T-helper 1 cell treated with Interleukin-12 subunit alpha and Interleukin-12 subunit beta and Interleukin-4 antibody, amounts not matched to agents 30 μg/mL and 1 μg/mL, for 36 hours (primary cell): ENCODE results near the gene APRT.

Experiments
- H3K27ac Mint-ChIP-seq: one replicate; pipeline ENCODE4 v1.8.0; 2021; ENCODE audit warnings: mild to moderate bottlenecking, mixed read lengths
- H3K27me3 Mint-ChIP-seq: one replicate; pipeline ENCODE4 v1.8.0; 2021; ENCODE audit warnings: low read depth, mixed read lengths
- H3K36me3 Mint-ChIP-seq: one replicate; pipeline ENCODE4 v1.8.0; 2021; ENCODE audit warnings: low read depth, mixed read lengths
- H3K4me1 Mint-ChIP-seq: one replicate; pipeline ENCODE4 v1.8.0; 2021; ENCODE audit warnings: low read depth, mixed read lengths
- H3K4me3 Mint-ChIP-seq: one replicate; pipeline ENCODE4 v1.8.0; 2021; ENCODE audit warnings: mild to moderate bottlenecking, moderate library complexity, mixed read lengths
- H3K9me3 Mint-ChIP-seq: one replicate; pipeline ENCODE4 v1.8.0; 2021; ENCODE audit warnings: mixed read lengths

The APRT gene

DNA sequence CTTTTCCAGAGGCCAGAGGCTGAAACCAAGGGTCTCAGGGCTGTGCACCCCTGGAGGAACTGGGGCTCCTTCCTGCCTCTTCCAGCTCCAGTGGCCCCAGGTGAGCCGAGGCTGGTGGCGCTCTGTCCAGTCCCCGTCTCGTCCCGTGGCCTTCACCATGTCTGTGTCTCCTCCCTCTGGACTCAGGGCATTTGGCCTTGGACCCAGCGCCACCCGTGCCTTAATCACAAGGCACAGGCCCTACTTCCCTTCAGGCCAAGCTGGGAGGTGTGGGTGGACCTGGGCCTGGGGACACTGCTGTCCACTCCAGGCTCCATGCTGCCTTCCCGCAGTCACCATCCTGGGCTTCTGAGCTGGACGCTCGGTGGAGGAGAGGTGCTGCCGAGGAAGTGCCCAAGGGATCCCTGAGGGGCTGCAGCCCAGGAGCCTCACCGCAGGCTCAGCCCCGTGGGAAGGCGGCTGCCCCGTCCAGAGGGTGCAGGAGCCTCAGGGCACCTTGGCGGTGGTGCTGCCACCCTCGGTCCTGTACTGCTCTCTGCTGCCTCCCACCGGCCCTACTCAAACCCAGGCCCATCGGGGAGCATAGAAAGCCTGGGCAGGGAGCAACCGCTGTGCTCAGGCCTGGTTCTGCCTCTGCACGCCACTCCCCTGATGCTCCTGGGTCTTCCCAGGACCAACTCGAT, 9.6 kb upstream of the APRT start:
- H3K9me3 Mint-ChIP-seq, result no peaks in the 10 kb centered on the region
- no peaks in the 10 kb centered on the region for H3K27me3 Mint-ChIP-seq
- H3K4me1 Mint-ChIP-seq, result no peaks in the 10 kb centered on the region
- no peaks in the 10 kb centered on the region for H3K36me3 Mint-ChIP-seq
- no peak overlapping the region for H3K27ac Mint-ChIP-seq
- no peak overlapping the region for H3K4me3 Mint-ChIP-seq

- H3K36me3 Mint-ChIP-seq, result no peaks in the 10 kb centered on the region
- H3K9me3 Mint-ChIP-seq, result no peaks in the 10 kb centered on the region
- no peak overlapping the region for H3K4me3 Mint-ChIP-seq
- H3K27me3 Mint-ChIP-seq, result no peaks in the 10 kb centered on the region
- H3K4me1 Mint-ChIP-seq, result no peaks in the 10 kb centered on the region
- H3K27ac Mint-ChIP-seq, result no peak overlapping the region
Measured at GRCh38 chr16:88820385-88821025, 8.8 kb upstream of the APRT start.

DNA sequence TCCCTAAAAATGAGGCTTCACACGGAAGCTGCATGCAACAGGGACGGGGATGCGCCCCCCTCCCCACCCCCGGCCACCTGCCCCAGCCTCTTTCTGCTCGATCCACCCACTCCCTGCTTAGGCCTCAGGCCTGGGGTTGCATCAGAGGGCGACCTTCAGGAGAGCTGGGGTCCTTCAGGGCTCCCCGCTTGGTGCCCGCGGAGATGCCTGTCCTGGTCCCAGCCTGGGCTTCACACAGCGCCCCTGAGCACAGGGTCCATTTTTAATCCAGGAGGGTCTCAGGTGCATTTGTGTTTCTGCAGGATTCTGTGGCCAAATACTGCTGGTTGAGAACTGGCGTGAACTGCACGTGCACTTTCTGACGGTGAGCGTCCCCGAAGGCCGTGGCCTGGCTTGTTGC, 7.4 kb upstream of the APRT start:
- no peaks in the 10 kb centered on the region for H3K4me1 Mint-ChIP-seq
- H3K27ac Mint-ChIP-seq, result no peak overlapping the region
- no peaks in the 10 kb centered on the region for H3K9me3 Mint-ChIP-seq
- no peak overlapping the region for H3K4me3 Mint-ChIP-seq
- H3K27me3 Mint-ChIP-seq, result no peaks in the 10 kb centered on the region
- H3K36me3 Mint-ChIP-seq, result no peaks in the 10 kb centered on the region

DNA sequence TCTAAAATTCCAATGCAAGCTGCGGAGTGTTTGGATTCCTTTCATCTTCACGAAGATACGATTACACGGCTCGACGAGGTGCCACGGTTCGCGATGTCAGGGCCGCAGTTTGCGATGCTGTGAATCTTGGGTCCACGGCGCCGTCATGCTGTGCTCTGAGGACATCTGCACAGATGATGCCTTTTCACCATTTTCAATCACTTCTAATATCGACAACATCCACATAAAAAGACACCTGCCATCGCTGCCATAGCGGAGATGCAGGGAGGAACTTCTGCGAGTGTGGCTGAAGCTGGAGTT, 6.8 kb upstream of the APRT start:
- H3K36me3 Mint-ChIP-seq, result no peaks in the 10 kb centered on the region
- no peaks in the 10 kb centered on the region for H3K9me3 Mint-ChIP-seq
- H3K27me3 Mint-ChIP-seq, result no peaks in the 10 kb centered on the region
- no peaks in the 10 kb centered on the region for H3K4me1 Mint-ChIP-seq
- no peak overlapping the region for H3K27ac Mint-ChIP-seq
- no peak overlapping the region for H3K4me3 Mint-ChIP-seq

DNA sequence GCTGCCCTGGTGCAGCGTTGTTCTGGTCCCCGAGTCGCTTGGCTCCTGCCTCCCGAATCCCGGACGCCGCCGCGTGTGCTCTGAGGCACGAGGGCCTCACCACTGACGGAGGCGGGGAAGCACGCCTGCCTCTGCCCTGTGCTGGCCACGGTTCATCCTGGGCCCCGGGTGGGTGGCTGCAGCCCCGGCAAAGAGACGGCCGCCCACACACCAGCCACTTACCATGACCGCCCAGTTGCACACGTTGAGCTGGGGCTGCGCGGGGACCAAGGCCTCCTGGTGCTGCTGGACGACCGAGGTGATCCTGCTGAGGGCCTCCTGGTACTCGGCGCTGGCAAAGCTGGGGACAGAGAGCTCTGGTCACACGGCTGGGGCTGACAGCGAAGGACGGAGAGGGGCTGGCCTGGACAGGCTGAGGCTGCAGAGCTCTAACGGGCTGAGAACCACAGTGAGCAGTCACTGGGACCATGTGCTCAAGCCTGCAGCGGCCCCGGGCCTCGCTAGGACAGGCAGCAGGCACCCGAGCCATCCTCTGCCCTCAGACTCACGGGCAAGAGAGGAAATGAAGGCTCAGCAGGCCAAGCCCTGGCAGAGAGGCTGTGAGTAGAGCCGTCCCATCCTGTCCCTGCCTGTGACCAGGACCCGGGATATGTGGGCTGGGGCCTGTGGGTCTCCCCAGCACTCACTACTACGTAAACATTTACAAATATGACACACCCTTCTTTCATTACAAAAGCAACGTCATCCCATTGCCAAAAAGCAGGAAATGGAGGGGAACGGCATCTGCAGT, 6.3 kb upstream of the APRT start:
- no peaks in the 10 kb centered on the region for H3K9me3 Mint-ChIP-seq
- no peaks in the 10 kb centered on the region for H3K36me3 Mint-ChIP-seq
- no peaks in the 10 kb centered on the region for H3K27me3 Mint-ChIP-seq
- no peak overlapping the region for H3K4me3 Mint-ChIP-seq
- H3K27ac Mint-ChIP-seq, result no peak overlapping the region
- no peaks in the 10 kb centered on the region for H3K4me1 Mint-ChIP-seq

DNA sequence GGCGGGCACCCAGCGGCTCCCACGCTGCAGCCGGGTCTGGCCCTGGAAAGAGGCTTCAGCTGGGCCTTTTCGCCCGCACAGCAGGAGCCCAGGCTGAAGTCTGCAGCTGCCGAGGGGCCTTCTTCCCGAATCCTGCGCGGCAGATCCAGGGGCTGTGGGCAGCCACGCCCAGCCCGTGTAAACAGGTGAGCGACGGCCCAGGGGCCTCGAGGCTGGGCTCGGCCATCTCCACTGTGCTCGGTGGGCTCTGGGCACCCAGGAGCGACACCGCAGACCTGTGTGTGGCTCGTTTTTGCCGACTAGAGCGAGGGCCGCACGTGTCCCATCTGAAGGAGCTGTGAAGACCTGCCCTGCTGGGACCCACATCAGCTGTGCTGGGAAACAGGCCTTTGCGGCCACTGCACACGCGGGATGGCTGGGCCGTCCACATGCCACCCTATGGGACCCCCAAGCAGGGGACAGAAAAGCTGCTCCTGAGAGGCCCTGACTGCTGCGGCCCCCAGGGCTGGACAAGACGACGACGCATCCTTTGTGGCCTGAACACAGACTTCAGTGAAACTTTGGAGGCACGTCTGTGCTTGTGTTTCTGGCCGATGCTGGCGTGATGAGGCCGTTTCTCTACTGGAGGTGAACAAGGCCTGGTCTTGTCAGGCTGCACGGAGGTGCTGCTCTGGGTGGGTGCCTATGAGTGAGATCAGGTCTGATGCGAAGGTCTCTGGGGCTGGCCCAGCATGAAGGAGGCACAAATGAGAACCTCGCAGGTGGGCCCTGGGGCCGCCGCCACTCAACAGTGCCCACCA, 5.2 kb upstream of the APRT start:
- no peaks in the 10 kb centered on the region for H3K9me3 Mint-ChIP-seq

DNA sequence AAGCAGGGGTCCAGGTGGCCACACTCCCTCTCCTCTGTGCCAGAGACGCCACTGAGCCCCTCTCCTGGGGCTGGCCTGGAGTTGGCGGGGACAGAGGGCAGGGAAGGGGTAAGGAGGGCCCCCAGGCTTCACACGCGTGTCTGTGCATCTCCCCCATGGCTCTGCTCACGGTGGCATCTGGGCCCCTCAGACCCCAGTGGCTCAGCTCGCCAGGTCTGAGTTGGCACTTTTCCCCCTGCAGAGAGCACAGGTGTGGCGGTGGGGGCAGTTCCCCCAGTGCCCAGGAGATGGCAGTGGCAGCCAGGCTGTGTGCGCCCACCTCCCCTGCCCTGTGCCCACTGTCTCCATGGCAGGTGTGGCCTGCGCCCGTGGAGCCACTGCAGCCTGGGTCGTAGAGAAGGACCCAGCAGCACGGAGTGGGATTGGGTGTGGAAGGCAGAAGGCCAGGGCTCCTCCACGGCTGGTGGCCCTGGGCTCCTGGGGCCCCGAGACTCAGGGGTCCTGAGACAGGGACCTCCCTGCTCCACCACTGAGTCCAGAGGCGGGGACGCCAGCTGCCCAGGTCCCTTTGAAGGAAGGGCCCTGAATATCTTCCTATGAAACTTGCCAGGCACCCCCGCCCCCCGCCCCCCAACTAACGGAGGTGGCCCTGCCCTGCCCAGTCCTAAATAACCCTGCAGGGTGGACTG, 4.3 kb upstream of the APRT start:
- H3K4me3 Mint-ChIP-seq, result no peak overlapping the region

More for the DNA sequence above, 5.2 kb upstream of the APRT start:
- Mint-ChIP-seq H3K4me1 (peaks cover under 1% of the 10 kb centered on the region), H3K27me3 (no peaks in the 10 kb centered on the region), H3K27ac (no peak overlapping the region), H3K4me3 (no peak overlapping the region), H3K36me3 (no peaks in the 10 kb centered on the region)

GRCh38 chr16:88815227-88815626, 3.5 kb upstream of the APRT start:
- H3K27ac Mint-ChIP-seq, result no peak overlapping the region
- H3K27me3 Mint-ChIP-seq, result no peaks in the 10 kb centered on the region
- no peaks in the 10 kb centered on the region for H3K9me3 Mint-ChIP-seq
- H3K4me1 Mint-ChIP-seq, result peaks cover 2% of the 10 kb centered on the region
- H3K36me3 Mint-ChIP-seq, result no peaks in the 10 kb centered on the region
- no peak overlapping the region for H3K4me3 Mint-ChIP-seq

More for the DNA sequence above, 4.3 kb upstream of the APRT start:
- H3K9me3 Mint-ChIP-seq, result no peaks in the 10 kb centered on the region
- H3K27me3 Mint-ChIP-seq, result no peaks in the 10 kb centered on the region
- no peak overlapping the region for H3K27ac Mint-ChIP-seq
- peaks cover 2% of the 10 kb centered on the region for H3K4me1 Mint-ChIP-seq
- H3K36me3 Mint-ChIP-seq, result no peaks in the 10 kb centered on the region

- no peak overlapping the region for H3K4me3 Mint-ChIP-seq
- no peak overlapping the region for H3K27ac Mint-ChIP-seq
- no peaks in the 10 kb centered on the region for H3K9me3 Mint-ChIP-seq
- peaks cover 9% of the 10 kb centered on the region for H3K4me1 Mint-ChIP-seq
- no peaks in the 10 kb centered on the region for H3K36me3 Mint-ChIP-seq
- no peaks in the 10 kb centered on the region for H3K27me3 Mint-ChIP-seq
Measured at GRCh38 chr16:88814144-88814502, 2.4 kb upstream of the APRT start.

- H3K27ac Mint-ChIP-seq, result no peak overlapping the region
- no peak overlapping the region for H3K4me3 Mint-ChIP-seq
- peaks cover 11% of the 10 kb centered on the region for H3K4me1 Mint-ChIP-seq
Measured at GRCh38 chr16:88813269-88814143, 1.8 kb upstream of the APRT start.

DNA sequence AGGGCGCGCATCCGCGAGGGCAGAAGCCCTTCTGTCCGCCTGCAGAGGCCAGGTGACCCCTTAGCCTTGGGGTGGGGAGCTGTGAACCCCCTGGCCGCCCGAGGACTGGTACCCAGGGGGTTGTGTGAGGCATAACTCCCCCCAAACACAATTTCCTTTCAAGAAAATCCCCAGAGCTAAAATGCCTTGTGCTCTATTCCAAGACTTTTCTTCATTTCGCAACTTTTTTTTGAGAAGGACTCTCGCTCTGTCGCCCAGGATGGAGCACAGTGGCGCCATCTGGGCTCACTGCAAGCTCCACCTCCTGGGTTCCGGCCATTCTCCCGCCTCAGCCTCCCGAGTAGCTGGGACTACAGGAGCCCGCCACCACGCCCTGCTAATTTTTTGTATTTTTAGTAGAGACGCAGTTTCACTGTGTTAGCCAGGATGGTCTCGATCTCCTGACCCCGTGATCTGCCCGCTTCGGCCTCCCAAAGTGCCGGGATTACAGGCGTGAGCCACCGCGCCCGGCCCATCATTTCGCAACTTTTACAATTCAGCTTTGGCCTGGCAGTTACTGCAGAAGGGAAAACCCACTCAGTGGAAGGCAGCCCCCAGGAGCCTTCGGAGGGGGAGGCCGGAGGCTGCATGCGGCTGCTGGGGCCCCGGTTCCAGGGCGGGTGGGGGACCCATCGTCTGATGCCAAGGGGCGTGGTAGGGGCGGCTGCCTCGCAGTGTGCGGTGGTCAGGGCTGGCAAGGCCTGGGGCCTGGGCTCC, 963 bp upstream of the APRT start:
- H3K4me3 Mint-ChIP-seq, result peak overlapping the region; percentile 79
- H3K4me1 Mint-ChIP-seq, result peaks cover 11% of the 10 kb centered on the region
- peak overlapping the region; percentile 84 for H3K27ac Mint-ChIP-seq
- peaks cover 7% of the 10 kb centered on the region for H3K36me3 Mint-ChIP-seq
- no peaks in the 10 kb centered on the region for H3K9me3 Mint-ChIP-seq
- H3K27me3 Mint-ChIP-seq, result no peaks in the 10 kb centered on the region

More at GRCh38 chr16:88813269-88814143, 1.8 kb upstream of the APRT start:
- H3K36me3 Mint-ChIP-seq, result peaks cover under 1% of the 10 kb centered on the region
- H3K9me3 Mint-ChIP-seq, result no peaks in the 10 kb centered on the region
- no peaks in the 10 kb centered on the region for H3K27me3 Mint-ChIP-seq

- H3K36me3 Mint-ChIP-seq, result peaks cover 9% of the 10 kb centered on the region
- H3K27me3 Mint-ChIP-seq, result no peaks in the 10 kb centered on the region
- peak overlapping the region; percentile 91 for H3K27ac Mint-ChIP-seq
- H3K9me3 Mint-ChIP-seq, result no peaks in the 10 kb centered on the region
- peaks cover 11% of the 10 kb centered on the region for H3K4me1 Mint-ChIP-seq
- H3K4me3 Mint-ChIP-seq, result peak overlapping the region; percentile 95
Measured at GRCh38 chr16:88810912-88811768, 588 bp downstream of the APRT start.
